Stimulated activated CD8-positive, alpha-beta memory T cell treated with anti-CD3 and anti-CD28 coated beads, Interleukin-4, amount 100 ng/mL, for 48 hours (primary cell): ENCODE results near the gene BCAS1.
A peak's percentile ranks its signal among the peaks of the same experiment; 100 is the strongest.

Experiments
- DNase-seq: peaks from one replicate; pipeline ENCODE4 v3.0.0-alpha.2; 2020

The BCAS1 gene

DNA sequence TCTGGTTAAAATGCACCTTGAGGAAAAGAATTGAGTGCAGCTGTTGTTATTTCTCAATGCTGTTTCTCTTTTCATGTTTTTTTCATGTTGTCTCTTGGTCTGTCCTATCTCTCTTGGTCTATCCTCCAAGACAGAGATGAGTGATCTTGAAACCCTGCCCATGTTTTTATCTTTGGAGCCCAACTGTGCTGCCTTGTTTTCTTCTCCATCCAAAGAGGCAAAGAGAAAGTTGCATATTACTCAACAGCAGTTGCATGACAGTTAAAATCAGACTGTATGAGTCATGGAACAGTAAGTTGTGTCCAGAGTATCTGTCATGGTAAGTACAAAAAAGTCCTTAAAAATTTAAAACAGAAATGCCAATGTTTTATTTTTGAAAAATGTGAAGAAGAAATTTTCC lies 26.2 kb downstream of the BCAS1 start:
- DNase-seq = no peak

DNA sequence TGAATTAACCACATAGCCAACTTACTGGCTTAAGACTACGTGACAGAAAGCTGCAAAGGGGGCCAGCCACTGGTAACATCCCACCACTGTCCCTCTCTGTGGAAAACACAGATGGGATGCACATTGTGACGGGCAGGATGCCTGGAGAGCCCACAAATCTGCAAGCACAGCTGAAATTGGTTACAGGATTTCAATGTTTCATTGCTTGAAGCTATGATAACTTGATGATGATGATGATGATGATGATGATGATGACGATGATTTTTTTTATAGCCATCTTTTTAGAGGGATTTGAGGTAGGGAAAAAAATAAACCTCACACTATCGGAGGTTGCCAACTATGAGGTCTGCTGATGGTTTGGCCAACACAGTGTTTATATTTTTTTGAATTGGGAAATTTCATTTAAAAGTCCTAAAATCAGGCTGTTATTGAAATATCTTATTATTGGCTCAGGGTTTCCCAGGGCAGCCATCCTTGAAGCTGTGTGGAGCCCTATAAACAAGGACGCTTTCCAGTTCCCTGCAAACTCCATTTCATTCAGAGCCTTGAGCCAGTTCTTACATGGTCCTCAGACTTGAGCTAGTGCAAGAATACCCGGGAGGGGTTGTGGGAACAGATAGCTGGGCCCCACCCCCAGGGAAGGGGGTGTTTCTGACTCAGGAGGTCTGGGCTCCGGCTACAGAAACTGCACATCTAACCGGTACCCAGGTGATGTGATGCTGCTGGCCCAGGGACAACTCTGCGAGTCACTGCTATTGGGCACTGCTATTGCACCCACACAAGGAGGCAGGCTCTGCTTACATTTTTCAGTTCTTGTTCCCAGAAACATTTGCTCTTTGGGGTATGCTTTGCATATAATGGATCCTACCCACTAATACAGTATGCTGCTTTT lies 27.1 kb downstream of the BCAS1 start:
- DNase-seq = peak; percentile 33

- no peak for DNase-seq
These were observed 28.4 kb downstream of the BCAS1 start for GRCh38 chr20:54042021-54042420.

- DNase-seq = no peak
These were observed 29.1 kb downstream of the BCAS1 start for GRCh38 chr20:54041336-54041735.

DNA sequence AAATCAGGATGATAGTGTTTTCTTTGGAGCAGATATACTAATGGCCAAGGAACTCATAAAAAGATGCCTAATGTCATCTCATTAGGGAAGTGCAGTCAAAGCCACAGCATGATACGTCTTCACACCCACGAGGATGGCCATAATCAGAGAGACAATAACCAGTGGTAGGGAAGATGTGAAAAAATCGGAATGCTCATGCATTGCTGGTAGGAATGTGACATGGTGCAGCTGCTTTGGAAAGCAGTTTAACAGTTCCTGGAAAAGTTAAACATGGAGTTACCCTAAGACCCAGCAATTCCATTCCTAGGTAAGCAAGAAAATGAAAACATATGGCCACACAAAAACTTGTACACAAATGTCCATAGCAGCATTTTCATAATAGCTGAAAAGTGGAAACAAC lies 29.9 kb downstream of the BCAS1 start:
- DNase-seq = no peak

- DNase-seq = no peak
These were observed 31.4 kb downstream of the BCAS1 start for GRCh38 chr20:54038961-54039360.

- no peak for DNase-seq
These were observed 32.9 kb downstream of the BCAS1 start for GRCh38 chr20:54037525-54037924.

DNA sequence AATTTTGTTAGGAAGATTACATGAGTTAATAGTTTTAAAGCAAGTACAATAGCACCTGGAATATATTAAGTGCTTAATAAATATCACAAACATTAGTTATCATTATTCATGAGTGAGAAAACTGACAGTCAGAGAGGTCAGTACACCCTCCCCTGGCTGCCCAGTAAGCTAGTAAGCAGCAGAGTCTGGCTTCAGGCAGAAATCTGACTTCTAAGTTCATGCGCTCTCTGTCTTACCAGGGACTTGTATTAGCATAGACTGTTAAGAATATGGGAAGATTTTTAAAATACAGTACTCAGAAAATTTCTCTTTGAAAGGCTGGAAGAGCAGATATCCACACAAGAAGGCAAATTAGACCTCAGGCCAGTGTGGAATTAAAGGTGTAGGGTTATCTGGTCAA lies 40.8 kb downstream of the BCAS1 start:
- no peak for DNase-seq

GRCh38 chr20:54029176-54029575 lies 41.2 kb downstream of the BCAS1 start:
- no peak for DNase-seq

GRCh38 chr20:54028276-54029011 lies 42.0 kb downstream of the BCAS1 start:
- no peak for DNase-seq

GRCh38 chr20:54027704-54028103 lies 42.7 kb downstream of the BCAS1 start:
- DNase-seq = no peak

DNA sequence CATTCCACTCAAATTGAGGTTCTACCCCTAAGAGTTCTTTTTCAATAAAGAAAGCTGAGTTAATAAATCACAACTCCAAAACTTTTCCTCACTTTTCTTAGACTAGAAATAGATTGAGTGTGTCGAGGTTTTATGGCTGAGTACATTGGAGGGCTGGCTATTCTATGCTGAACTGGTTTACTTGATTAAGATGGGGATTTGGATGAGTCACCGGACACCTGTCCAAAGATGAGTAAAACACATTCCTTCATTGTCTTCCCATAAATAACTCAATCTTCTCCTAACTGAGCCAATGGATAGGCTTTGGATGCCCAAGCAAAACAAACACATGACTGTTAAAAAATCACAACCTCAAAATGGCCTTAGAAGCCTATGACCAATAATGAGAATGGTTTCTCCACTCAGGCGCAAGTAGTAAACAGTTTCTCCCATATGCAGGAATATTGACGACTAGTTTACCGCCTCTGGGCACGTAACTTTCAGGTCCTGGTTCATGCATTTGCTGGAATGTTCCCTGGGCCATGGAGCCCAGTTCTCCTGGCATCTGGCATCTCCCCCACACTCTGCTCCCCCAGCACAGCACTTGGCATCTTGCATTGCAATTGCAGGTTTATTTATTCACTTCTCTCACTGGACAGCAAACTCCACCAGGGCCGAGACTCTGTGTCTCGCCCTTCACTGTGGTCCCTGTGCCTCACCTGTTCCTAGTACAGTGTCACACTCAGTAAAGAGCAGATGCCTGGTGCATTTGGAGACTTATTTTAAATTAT lies 43.9 kb downstream of the BCAS1 start:
- no peak for DNase-seq

DNA sequence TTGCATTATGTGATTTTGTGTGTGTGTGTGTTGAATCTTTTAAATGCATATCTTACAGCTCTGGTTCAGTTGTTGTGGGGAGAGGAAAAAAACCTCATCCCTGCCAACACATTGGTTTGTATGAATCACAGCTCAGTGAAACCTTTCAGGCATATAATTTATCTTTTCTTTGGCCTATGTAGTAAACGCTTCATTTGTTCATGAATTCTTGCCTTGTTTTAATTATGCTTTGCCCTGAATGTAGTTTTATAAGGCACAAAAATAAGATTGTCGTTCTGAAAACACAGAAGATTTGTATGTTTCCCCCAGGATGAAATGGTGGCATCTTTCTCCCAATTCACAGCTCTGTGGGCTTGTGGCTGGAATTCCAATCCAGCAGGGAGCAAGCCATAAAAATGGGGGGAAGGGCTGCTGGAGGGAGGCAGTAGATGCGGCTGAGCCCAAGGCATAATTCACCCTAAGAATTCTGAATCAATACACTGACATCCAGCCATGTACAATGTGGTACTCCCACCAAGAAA lies 45.1 kb downstream of the BCAS1 start:
- DNase-seq = no peak

DNA sequence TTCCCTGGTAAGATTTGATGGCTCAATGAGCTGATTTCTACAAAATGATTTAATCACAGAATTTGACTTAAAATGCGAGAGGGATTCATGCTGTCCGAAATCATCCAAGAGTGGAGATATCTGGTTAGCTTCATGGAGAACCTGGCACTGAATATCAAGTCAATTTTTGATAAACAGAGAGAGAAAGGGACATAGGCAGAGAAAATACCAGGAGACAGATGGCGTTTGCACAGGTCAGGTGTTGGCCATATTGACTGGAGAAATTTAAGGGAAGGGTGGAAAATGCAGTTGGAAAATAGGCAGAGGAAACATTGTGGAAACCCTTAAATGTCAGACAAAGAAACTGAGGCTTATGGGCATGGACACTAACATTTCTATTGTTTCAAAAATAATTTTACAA lies 47.0 kb downstream of the BCAS1 start:
- DNase-seq = no peak

DNA sequence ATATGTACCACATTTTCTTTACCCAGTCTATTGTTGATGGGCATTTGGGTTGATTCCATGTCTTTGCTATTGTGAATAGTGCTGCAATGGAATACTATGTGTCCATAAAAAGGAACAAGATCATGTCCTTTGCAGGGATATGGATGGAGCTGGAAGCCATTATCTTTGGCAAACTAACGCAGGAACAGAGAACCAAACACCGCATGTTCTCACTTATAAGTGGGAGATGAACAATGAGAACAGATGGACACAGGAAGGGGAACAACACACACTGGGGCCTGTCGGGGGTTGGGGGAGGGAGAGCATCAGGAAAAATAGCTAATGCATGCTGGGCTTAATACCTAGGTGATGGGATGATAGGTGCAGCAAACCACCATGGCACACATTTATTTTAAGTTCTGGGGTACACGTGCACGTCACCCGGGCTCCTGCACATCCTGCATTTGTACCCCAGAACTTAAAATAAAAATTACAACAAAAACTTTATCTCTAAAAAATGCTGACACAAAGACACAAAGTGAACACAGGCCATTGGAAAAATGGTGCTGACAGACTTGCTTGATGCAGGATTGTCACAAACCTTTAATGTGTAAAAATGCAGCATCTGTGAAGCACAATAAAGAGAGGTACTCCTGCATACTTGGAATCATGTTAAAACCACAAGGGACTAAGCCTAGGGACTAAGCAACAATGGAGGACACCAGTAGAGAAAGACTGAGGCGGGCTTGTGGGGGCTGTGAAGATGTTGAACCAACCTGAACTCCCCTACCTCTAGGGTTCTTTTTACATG lies 48.8 kb downstream of the BCAS1 start:
- DNase-seq = no peak

DNA sequence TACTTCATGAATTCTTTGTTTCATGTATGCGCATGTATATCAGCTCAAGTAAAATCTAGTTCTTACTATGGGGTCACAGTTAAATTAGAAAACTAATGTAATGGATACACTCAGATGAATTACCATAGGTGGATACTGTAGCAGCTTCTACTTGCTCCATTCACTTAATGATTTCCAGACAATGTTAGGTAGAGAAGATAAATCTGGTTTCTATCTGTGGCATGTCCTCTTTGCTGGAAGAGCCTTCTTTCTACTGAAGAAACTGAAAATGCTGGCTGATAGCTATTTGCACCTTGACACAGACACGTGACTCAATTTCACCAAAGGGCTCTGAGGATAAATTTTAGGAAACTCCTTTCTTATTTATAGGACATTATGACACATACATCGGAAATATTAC lies 49.5 kb downstream of the BCAS1 start:
- no peak for DNase-seq

GRCh38 chr20:54020348-54020747 lies 50.0 kb downstream of the BCAS1 start:
- DNase-seq = no peak

GRCh38 chr20:54019585-54019984 lies 50.8 kb downstream of the BCAS1 start:
- DNase-seq = no peak

DNA sequence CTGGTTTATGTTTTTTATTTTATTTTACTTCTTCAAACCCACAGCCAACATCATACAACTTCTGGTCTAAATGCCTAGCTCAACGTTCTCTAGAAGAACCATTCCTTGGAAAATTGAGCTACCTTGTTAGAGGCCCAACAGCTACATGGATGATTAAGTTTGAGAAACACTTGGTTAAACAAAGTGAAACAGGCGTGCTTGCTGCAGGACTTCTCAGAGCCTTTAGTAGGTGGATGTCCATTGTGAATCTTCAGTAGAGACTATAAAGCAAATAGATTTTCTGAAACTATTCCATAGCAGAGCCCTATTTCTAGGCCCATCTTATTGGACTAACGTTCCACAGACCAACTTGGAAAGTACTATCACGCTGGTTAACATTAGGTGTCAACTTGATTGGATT lies 51.3 kb downstream of the BCAS1 start:
- DNase-seq = no peak

- DNase-seq = no peak
These were observed 52.5 kb downstream of the BCAS1 start for GRCh38 chr20:54017846-54018245.

DNA sequence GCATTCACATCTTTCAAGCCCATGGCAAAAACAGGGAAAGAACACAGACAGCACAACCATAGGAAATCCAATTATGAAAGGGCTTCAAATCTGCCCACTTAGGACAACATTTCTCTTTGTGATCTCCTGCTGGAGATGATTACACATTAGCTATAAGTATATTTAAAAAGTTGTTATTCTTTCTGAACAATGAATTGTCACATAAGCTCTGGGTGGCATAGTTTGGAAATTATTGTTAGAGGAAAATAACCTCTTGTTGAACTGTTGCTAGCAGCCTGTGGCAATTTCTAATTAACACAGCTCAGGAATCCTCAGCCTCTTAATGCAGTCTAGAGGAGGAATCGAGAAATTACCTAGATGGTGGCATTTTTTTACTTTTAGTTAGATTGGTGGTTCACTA lies 54.9 kb downstream of the BCAS1 start:
- no peak for DNase-seq

- no peak for DNase-seq
These were observed 56.0 kb downstream of the BCAS1 start for GRCh38 chr20:54014293-54014926.
